HEK293 (cell line): Measurements from ENCODE around the gene KAT7.

Source experiments
- CTCF ChIA-PET: fragments of 350-600 bp; formaldehyde crosslinking; extraction: SDS; loops from one replicate; lab custom pipeline; 2021; ENCODE audit warnings: antibody characterized with exemption; lab: Yijun Ruan, JAX
- POLR2A ChIA-PET: fragments of 300-600 bp; formaldehyde crosslinking; extraction: SDS; loops from one replicate; lab custom pipeline; 2020; ENCODE audit warnings: antibody characterized with exemption, inconsistent platforms; lab: Yijun Ruan, JAX
- H3K27ac ChIP-seq: fragments of 200-500 bp; sonication (Bioruptor generic); 2 replicates; pipeline ENCODE4 v1.5.1; 2014; ENCODE audit warnings: low read depth, low read length, control low read depth, inconsistent platforms; ENCODE audit errors: extremely low read depth
- H3K36me3 ChIP-seq, 2 experiments: fragments of 200-500 bp in 1 of 2; sonication (Bioruptor generic) in 1 of 2; 1 replicate in 1 of 2; 2 replicates in 1 of 2; pipeline ENCODE4 v1.5.1; 2014 to 2017; ENCODE audit warnings: inconsistent platforms in 2 of 2, low read length in 2 of 2; ENCODE audit not compliant: control insufficient read depth in 2 of 2, insufficient read depth in 1 of 2
- H3K4me1 ChIP-seq: fragments of 200-500 bp; sonication (Bioruptor generic); 2 replicates; pipeline ENCODE4 v1.5.1; 2014; ENCODE audit warnings: mild to moderate bottlenecking, low read length, inconsistent platforms; ENCODE audit not compliant: control insufficient read depth, insufficient read depth
- H3K4me3 ChIP-seq: 2 replicates; pipeline ENCODE4 v1.5.1; 2011; ENCODE audit warnings: low read depth, mild to moderate bottlenecking, control low read depth, low read length, moderate library complexity
- H3K9me3 ChIP-seq: fragments of 200-500 bp; sonication (Bioruptor generic); 2 replicates; pipeline ENCODE4 v1.5.1; 2014; ENCODE audit warnings: low read depth, low read length, inconsistent platforms; ENCODE audit not compliant: control insufficient read depth, insufficient read depth
- KLF16 ChIP-seq: fragments of 450-650 bp; formaldehyde crosslinking; IDR thresholded peaks from 2 replicates; pipeline ENCODE4 v1.5.1; 2017; ENCODE audit warnings: missing biosample characterization, missing genetic modification characterization
- PBX3 ChIP-seq: sonication (generic); formaldehyde crosslinking; IDR thresholded peaks from 2 replicates; pipeline ENCODE4 v1.8.1; 2022; ENCODE audit warnings: mild to moderate bottlenecking, moderate library complexity, missing genetic modification reagents
- PRDM2 ChIP-seq: fragments of 450-650 bp; formaldehyde crosslinking; IDR thresholded peaks from 2 replicates; pipeline ENCODE4 v1.5.1; 2016; ENCODE audit warnings: missing biosample characterization, missing genetic modification characterization, borderline replicate concordance
- PRDM6 ChIP-seq: fragments of 450-650 bp; formaldehyde crosslinking; IDR thresholded peaks from 2 replicates; pipeline ENCODE4 v1.5.1; 2017; ENCODE audit warnings: missing biosample characterization, missing genetic modification characterization
- ZNF202 ChIP-seq: fragments of 450-650 bp; formaldehyde crosslinking; IDR thresholded peaks from 2 replicates; pipeline ENCODE4 v1.5.1; 2016; ENCODE audit warnings: missing biosample characterization, missing genetic modification characterization, borderline replicate concordance
- ZNF223 ChIP-seq: fragments of 450-650 bp; formaldehyde crosslinking; IDR thresholded peaks from 2 replicates; pipeline ENCODE4 v1.5.1; 2016; ENCODE audit warnings: missing biosample characterization, missing genetic modification characterization
- ZNF311 ChIP-seq: fragments of 450-650 bp; formaldehyde crosslinking; IDR thresholded peaks from 2 replicates; pipeline ENCODE4 v1.5.1; 2017; ENCODE audit warnings: missing biosample characterization, missing genetic modification characterization, borderline replicate concordance
- ZNF350 ChIP-seq: fragments of 450-650 bp; formaldehyde crosslinking; IDR thresholded peaks from 2 replicates; pipeline ENCODE4 v1.5.0; 2017; ENCODE audit warnings: missing biosample characterization, mild to moderate bottlenecking, missing genetic modification characterization
- ZNF394 ChIP-seq: fragments of 450-650 bp; formaldehyde crosslinking; IDR thresholded peaks from 2 replicates; pipeline ENCODE4 v1.5.1; 2016; ENCODE audit warnings: missing biosample characterization, missing genetic modification characterization, mild to moderate bottlenecking, moderate library complexity, borderline replicate concordance
- ZNF473 ChIP-seq: fragments of 450-650 bp; formaldehyde crosslinking; IDR thresholded peaks from 2 replicates; pipeline ENCODE4 v1.5.1; 2017; ENCODE audit warnings: missing biosample characterization, missing genetic modification characterization
- ZNF544 ChIP-seq: fragments of 450-650 bp; formaldehyde crosslinking; IDR thresholded peaks from 2 replicates; pipeline ENCODE4 v1.5.0; 2017; ENCODE audit warnings: missing biosample characterization, missing genetic modification characterization
- ZNF560 ChIP-seq: fragments of 450-650 bp; formaldehyde crosslinking; IDR thresholded peaks from 2 replicates; pipeline ENCODE4 v1.5.1; 2017; ENCODE audit warnings: missing biosample characterization, missing genetic modification characterization, borderline replicate concordance
- ZNF561 ChIP-seq: fragments of 450-650 bp; IDR thresholded peaks from 2 replicates; pipeline ENCODE4 v1.5.1; 2018; ENCODE audit warnings: missing biosample characterization, missing genetic modification characterization, borderline replicate concordance
- ZNF670 ChIP-seq: fragments of 450-650 bp; formaldehyde crosslinking; IDR thresholded peaks from 2 replicates; pipeline ENCODE4 v1.5.1; 2016; ENCODE audit warnings: missing biosample characterization, missing genetic modification characterization, low read depth
- ZNF768 ChIP-seq: fragments of 450-650 bp; formaldehyde crosslinking; IDR thresholded peaks from 2 replicates; pipeline ENCODE4 v1.5.1; 2018; ENCODE audit warnings: missing biosample characterization, mild to moderate bottlenecking, missing genetic modification characterization
- ZSCAN18 ChIP-seq: fragments of 450-650 bp; formaldehyde crosslinking; IDR thresholded peaks from 2 replicates; pipeline ENCODE4 v1.5.1; 2016; ENCODE audit warnings: missing biosample characterization, missing genetic modification characterization
- ZSCAN23 ChIP-seq: fragments of 450-650 bp; formaldehyde crosslinking; IDR thresholded peaks from 2 replicates; pipeline ENCODE4 v1.5.1; 2016; ENCODE audit warnings: missing biosample characterization, missing genetic modification characterization

The KAT7 gene

GRCh38 chr17:49748791-49749190, 39.7 kb upstream of the KAT7 start (continued):
- no peak for TF ChIP-seq ZNF202 (tag by site-specific recombination)
- TF ChIP-seq ZNF223, result no peak

- peaks cover 0 to 8% of the 10 kb centered on the region in 2 experiments; a peak in 2 of 3 replicates for H3K36me3 ChIP-seq
- TF ChIP-seq ZNF350 (no peak), ZSCAN18 (tag by site-specific recombination) (no peak), KLF16 (tag by site-specific recombination) (no peak), ZNF561 (tag by site-specific recombination) (no peak), ZSCAN23 (tag by site-specific recombination) (no peak), PRDM6 (tag by site-specific recombination) (no peak), PBX3 (CRISPR knock-in tag) (no peak), ZNF544 (tag by site-specific recombination) (no peak), ZNF311 (tag by site-specific recombination) (no peak), ZNF670 (no peak), ZNF560 (tag by site-specific recombination) (no peak), ZNF473 (tag by site-specific recombination) (no peak)
- no peak overlapping the region for H3K27ac ChIP-seq
- no peak overlapping the region for H3K4me3 ChIP-seq
- H3K9me3 ChIP-seq, result no peaks in the 10 kb centered on the region
- H3K4me1 ChIP-seq, result no peaks in the 10 kb centered on the region
- POLR2A ChIA-PET, result interaction anchor here (1.8 to 7.0 kb wide), 2 partner anchors 14 to 42 kb away, joined by 4 to 53 read pairs; partner anchors contain the start of genes FAM117A and SLC35B1
- CTCF ChIA-PET, result interaction anchor here (0.6 to 1.6 kb wide), 2 partner anchors 193 to 407 kb away, joined by 3 to 6 read pairs; no protein-coding TSS in a partner anchor
Observed at GRCh38 chr17:49749730-49750129, 38.8 kb upstream of the KAT7 start.

- H3K9me3 ChIP-seq, result no peaks in the 10 kb centered on the region
- H3K4me1 ChIP-seq, result no peaks in the 10 kb centered on the region
- ChIA-PET CTCF (interaction anchor here (0.6 to 0.9 kb wide), 3 partner anchors 12 to 58 kb away, joined by 3 to 5 read pairs (median 4); partner anchors contain the start of gene FAM117A), POLR2A (interaction anchor here (0.6 to 7.0 kb wide), 2 partner anchors 11 to 468 kb away, joined by 3 to 53 read pairs; partner anchors contain the start of gene FAM117A)
- no peak for TF ChIP-seq ZNF394 (tag by site-specific recombination)
- TF ChIP-seq ZNF768 (tag by site-specific recombination), result no peak
- TF ChIP-seq PRDM2 (tag by site-specific recombination), result no peak
- H3K27ac ChIP-seq, result no peak overlapping the region
- H3K36me3 ChIP-seq, result peaks cover 0 to 8% of the 10 kb centered on the region in 2 experiments; a peak in 2 of 3 replicates
- no peak overlapping the region for H3K4me3 ChIP-seq
Observed at GRCh38 chr17:49752508-49752907, 36.0 kb upstream of the KAT7 start.
